Measurements from ENCODE around the gene KCNRG. TPM values are rescaled to one million over a fixed set of nuclear protein-coding genes. Genes with fewer than 3 reads are reported as not detected.
A peak's percentile ranks its signal among the peaks of the same experiment; 100 is the strongest.

Gene KCNRG
- total RNA-seq, 2 donors from 2014 or later = 0.62 to 1.1 TPM

DNA sequence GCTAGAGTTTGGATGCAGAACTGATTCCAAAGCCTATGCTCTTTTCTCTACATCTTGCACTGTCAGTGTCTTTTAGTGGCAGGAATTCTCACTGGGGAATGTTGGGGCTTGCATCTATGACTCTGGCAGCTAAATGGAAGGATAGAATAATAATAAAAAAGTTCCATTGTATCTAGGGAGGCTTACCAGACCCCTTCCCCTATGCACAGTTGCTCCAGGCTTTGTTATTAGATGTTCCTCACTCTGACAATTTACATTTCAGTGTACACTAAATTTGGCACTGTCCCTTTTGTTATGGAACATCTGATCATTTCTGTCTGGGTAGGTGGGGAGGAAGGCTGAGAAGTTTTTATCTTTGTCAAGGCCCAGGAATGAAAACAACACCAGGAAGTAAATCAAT is 22.1 kb upstream of the KCNRG start:
- Histone ChIP-seq H3K27ac (ENCODE audit: low read depth, low read length) (no peak overlapping the region), H3K4me1 (ENCODE audit: control insufficient read depth, insufficient read depth, low read length) (no peaks in the 10 kb centered on the region), H3K36me3 (ENCODE audit: control insufficient read depth, insufficient read depth, low read length) (peaks cover 5% of the 10 kb centered on the region), H3K27me3 (ENCODE audit: control insufficient read depth, insufficient read depth, low read length, poor library complexity, severe bottlenecking) (no peaks in the 10 kb centered on the region), H3K4me3 (ENCODE audit: low read length) (no peak overlapping the region), H3K9ac (ENCODE audit: extremely low read depth, low read length, poor library complexity, severe bottlenecking) (no peak overlapping the region), H3K9me3 (ENCODE audit: control insufficient read depth, low read length) (no peaks in the 10 kb centered on the region)
- peaks cover 8% of the 10 kb centered on the region for H3K36me3 Mint-ChIP-seq (ENCODE audit: low read depth)
- no peak overlapping the region for H3K4me3 Mint-ChIP-seq
- peaks cover 2% of the 10 kb centered on the region for H3K27me3 Mint-ChIP-seq (ENCODE audit: insufficient read depth)
- H3K4me1 Mint-ChIP-seq = peaks cover 6% of the 10 kb centered on the region
- H3K27ac Mint-ChIP-seq = no peak overlapping the region
- TF ChIP-seq CTCF (conservative IDR thresholded peaks at IDR 0.05) = no peak
- DNase-seq = no peak
- H3K9me3 Mint-ChIP-seq = no peaks in the 10 kb centered on the region

DNA sequence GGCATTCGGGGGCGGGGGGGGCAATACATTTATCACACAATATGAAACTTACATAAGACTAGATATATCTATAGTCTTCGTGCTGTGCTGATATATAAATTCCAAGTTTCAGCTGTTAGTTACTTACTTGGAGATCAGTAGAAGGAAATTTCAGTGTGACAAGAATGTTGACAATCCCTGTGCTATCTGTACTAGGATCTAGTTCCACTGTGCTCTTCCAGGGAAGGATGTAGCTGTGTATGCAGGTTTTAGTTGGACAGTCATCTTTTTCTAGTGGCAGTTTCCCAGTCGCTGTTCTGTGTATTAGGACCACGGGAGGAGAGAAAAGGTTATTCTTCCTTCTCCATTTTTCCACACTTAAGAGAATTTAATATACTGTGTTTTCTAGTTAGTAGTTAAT is 21.6 kb upstream of the KCNRG start:
- H3K4me3 Mint-ChIP-seq = no peak overlapping the region

GRCh38 chr13:49995625-49996101 is 19.6 kb upstream of the KCNRG start:
- TF ChIP-seq CTCF (conservative IDR thresholded peaks at IDR 0.05) = no peak
- Histone ChIP-seq H3K4me1 (ENCODE audit: control insufficient read depth, insufficient read depth, low read length) (no peaks in the 10 kb centered on the region), H3K9me3 (ENCODE audit: control insufficient read depth, low read length) (no peaks in the 10 kb centered on the region), H3K27ac (ENCODE audit: low read depth, low read length) (no peak overlapping the region), H3K4me3 (ENCODE audit: low read length) (peak overlapping the region; percentile 79), H3K36me3 (ENCODE audit: control insufficient read depth, insufficient read depth, low read length) (peaks cover 30% of the 10 kb centered on the region), H3K9ac (ENCODE audit: extremely low read depth, low read length, poor library complexity, severe bottlenecking) (peak overlapping the region; percentile 59), H3K27me3 (ENCODE audit: control insufficient read depth, insufficient read depth, low read length, poor library complexity, severe bottlenecking) (no peaks in the 10 kb centered on the region)
- H3K9me3 Mint-ChIP-seq = no peaks in the 10 kb centered on the region
- no peak overlapping the region for H3K27ac Mint-ChIP-seq
- H3K36me3 Mint-ChIP-seq (ENCODE audit: low read depth) = peaks cover 28% of the 10 kb centered on the region
- peaks cover 2% of the 10 kb centered on the region for H3K27me3 Mint-ChIP-seq (ENCODE audit: insufficient read depth)
- 60 to 68% methylated on average over 8 to 12 of the region's 14 CpGs for WGBS, 2 experiments (ENCODE audit: insufficient coverage in 1 of 2, insufficient read length in 1 of 2)
- DNase-seq = no peak
- peaks cover 19% of the 10 kb centered on the region for H3K4me1 Mint-ChIP-seq
- H3K4me3 Mint-ChIP-seq = peak overlapping the region; percentile 86

More for the DNA sequence above, 21.6 kb upstream of the KCNRG start:
- no peak for TF ChIP-seq CTCF (conservative IDR thresholded peaks at IDR 0.05)
- no peak for DNase-seq
- no peak overlapping the region for H3K27ac Mint-ChIP-seq
- Histone ChIP-seq H3K9me3 (ENCODE audit: control insufficient read depth, low read length) (no peaks in the 10 kb centered on the region), H3K9ac (ENCODE audit: extremely low read depth, low read length, poor library complexity, severe bottlenecking) (no peak overlapping the region), H3K4me1 (ENCODE audit: control insufficient read depth, insufficient read depth, low read length) (no peaks in the 10 kb centered on the region), H3K27me3 (ENCODE audit: control insufficient read depth, insufficient read depth, low read length, poor library complexity, severe bottlenecking) (no peaks in the 10 kb centered on the region), H3K36me3 (ENCODE audit: control insufficient read depth, insufficient read depth, low read length) (peaks cover 10% of the 10 kb centered on the region), H3K27ac (ENCODE audit: low read depth, low read length) (no peak overlapping the region), H3K4me3 (ENCODE audit: low read length) (no peak overlapping the region)
- peaks cover 11% of the 10 kb centered on the region for H3K4me1 Mint-ChIP-seq
- 94% methylated on average over 1 of the region's 5 CpGs; no CpG with 5 or more reads in 1 of the 2 experiments for WGBS, 2 experiments (ENCODE audit: insufficient coverage in 1 of 2, insufficient read length in 1 of 2)
- no peaks in the 10 kb centered on the region for H3K9me3 Mint-ChIP-seq
- peaks cover 2% of the 10 kb centered on the region for H3K27me3 Mint-ChIP-seq (ENCODE audit: insufficient read depth)
- H3K36me3 Mint-ChIP-seq (ENCODE audit: low read depth) = peaks cover 14% of the 10 kb centered on the region
